ENCODE results near the gene UGT1A5. TPM values are rescaled to one million over a fixed set of nuclear protein-coding genes. Genes with fewer than 3 reads are reported as not detected.

The UGT1A5 gene
- total RNA-seq = not detected

DNA sequence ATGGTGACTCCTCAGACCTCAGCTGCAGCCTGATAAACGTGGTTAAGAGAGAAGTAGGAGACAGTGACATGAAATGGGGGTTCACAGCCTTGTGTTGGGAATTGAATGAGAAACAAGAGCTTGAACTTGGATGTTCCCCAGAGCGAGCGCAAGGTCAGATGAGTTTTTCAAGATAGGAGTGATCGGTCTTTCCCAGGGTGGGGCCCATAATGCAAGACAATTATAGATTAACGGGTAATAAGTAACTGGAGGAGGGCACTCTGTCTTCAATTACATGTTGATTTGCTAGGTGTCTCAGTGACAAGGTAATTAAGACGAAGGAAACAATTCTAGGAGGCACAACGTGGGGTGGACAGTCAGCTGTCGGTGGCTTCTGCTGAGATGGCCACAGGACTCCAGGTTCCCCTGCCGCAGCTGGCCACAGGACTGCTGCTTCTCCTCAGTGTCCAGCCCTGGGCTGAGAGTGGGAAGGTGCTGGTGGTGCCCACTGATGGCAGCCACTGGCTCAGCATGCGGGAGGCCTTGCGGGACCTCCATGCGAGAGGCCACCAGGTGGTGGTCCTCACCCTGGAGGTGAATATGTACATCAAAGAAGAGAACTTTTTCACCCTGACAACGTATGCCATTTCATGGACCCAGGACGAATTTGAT is at the start of gene UGT1A5:
Gene UGT1A5, plus strand, starts transcription at position 297 of the 651 bp plus-strand sequence. Its CDS starts 85 bp downstream, at position 382.
- DNase-seq = no peak
- ChIA-PET POLR2A (no interaction called here), CTCF (no interaction called here)
- Mint-ChIP-seq H3K4me1 (peaks cover 5% of the 10 kb centered on the region), H3K36me3 (ENCODE audit: low read depth) (no peaks in the 10 kb centered on the region), H3K27me3 (peaks cover 28% of the 10 kb centered on the region), H3K9me3 (no peaks in the 10 kb centered on the region), H3K4me3 (no peak within 1 kb of the TSS), H3K27ac (no peak within 1 kb of the TSS)

DNA sequence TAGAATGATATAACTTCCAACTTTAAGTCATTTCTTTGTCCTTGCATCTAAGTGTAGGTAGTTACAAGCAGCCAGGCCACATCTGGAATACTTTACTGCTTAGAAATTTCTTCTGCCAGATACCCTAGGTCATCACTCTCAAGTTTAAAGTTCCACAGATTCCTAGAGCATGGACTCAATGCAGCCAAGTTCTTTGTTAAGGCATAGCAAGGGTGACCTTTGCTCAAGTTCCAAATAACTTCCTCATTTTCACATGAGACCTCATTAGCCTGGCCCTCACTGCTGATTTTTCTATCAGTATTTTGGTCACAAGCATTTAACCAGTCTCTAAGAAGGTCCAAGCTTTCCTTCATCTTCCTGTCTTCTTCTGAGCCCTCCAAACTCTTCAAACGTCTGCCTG is 48.8 kb upstream of the UGT1A5 start:
- no peaks in the 10 kb centered on the region for H3K4me1 Mint-ChIP-seq
- POLR2A ChIA-PET = no interaction called here
- H3K36me3 Mint-ChIP-seq (ENCODE audit: low read depth) = no peaks in the 10 kb centered on the region
- H3K9me3 Mint-ChIP-seq = peaks cover 3% of the 10 kb centered on the region
- DNase-seq = no peak
- H3K27me3 Mint-ChIP-seq = peaks cover 42% of the 10 kb centered on the region
- H3K27ac Mint-ChIP-seq = no peak overlapping the region
- CTCF ChIA-PET = no interaction called here
- no peak overlapping the region for H3K4me3 Mint-ChIP-seq

- ChIA-PET CTCF (no interaction called here), POLR2A (no interaction called here)
- no peak for DNase-seq
- Mint-ChIP-seq H3K27ac (no peak overlapping the region), H3K4me1 (no peaks in the 10 kb centered on the region), H3K9me3 (peaks cover 3% of the 10 kb centered on the region), H3K36me3 (ENCODE audit: low read depth) (no peaks in the 10 kb centered on the region), H3K27me3 (peaks cover 20% of the 10 kb centered on the region), H3K4me3 (no peak overlapping the region)
Observed at GRCh38 chr2:233668605-233669260, 44.0 kb upstream of the UGT1A5 start.

- no peak within 1 kb of the TSS for H3K4me3 Mint-ChIP-seq
- no peak for DNase-seq
- no peaks in the 10 kb centered on the region for H3K36me3 Mint-ChIP-seq (ENCODE audit: low read depth)
- no peaks in the 10 kb centered on the region for H3K9me3 Mint-ChIP-seq
- H3K4me1 Mint-ChIP-seq = no peaks in the 10 kb centered on the region
- H3K27ac Mint-ChIP-seq = no peak within 1 kb of the TSS
- POLR2A ChIA-PET = no interaction called here
- CTCF ChIA-PET = no interaction called here
- H3K27me3 Mint-ChIP-seq = peaks cover 19% of the 10 kb centered on the region
Observed at GRCh38 chr2:233671290-233672161, 41.2 kb upstream of the UGT1A5 start, which contains the start of gene UGT1A9. TSS of gene UGT1A9 (plus strand) at chr2:233671898. CDS start at chr2:233671935, 37 bp downstream.

DNA sequence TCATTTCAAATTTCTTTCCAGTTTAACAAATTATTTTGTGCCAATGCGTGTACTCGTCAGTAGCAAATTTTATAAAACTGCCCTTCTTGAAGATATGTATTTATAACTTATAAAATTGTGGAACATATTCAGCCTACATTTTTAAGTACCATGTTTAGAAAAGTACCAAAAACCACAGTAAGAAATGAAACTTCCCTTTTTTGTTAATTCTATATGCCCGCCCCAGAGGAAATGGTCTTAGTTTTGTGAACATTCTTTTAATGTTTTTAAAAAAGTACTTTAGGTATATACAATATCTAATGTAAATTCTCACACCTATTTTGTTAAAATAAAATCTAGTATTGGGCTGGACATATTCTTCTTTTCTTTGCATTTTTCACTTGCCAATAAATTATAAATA is 39.8 kb upstream of the UGT1A5 start:
- Mint-ChIP-seq H3K4me1 (no peaks in the 10 kb centered on the region), H3K36me3 (ENCODE audit: low read depth) (no peaks in the 10 kb centered on the region), H3K27ac (no peak overlapping the region), H3K9me3 (no peaks in the 10 kb centered on the region), H3K27me3 (peaks cover 24% of the 10 kb centered on the region), H3K4me3 (no peak overlapping the region)
- CTCF ChIA-PET = no interaction called here
- POLR2A ChIA-PET = no interaction called here
- DNase-seq = no peak

- Mint-ChIP-seq H3K4me1 (no peaks in the 10 kb centered on the region), H3K4me3 (no peak overlapping the region), H3K27ac (no peak overlapping the region), H3K36me3 (ENCODE audit: low read depth) (no peaks in the 10 kb centered on the region), H3K27me3 (peaks cover 29% of the 10 kb centered on the region), H3K9me3 (no peaks in the 10 kb centered on the region)
- DNase-seq = no peak
- POLR2A ChIA-PET = no interaction called here
- CTCF ChIA-PET = no interaction called here
Observed at GRCh38 chr2:233673896-233674295, 38.8 kb upstream of the UGT1A5 start.

DNA sequence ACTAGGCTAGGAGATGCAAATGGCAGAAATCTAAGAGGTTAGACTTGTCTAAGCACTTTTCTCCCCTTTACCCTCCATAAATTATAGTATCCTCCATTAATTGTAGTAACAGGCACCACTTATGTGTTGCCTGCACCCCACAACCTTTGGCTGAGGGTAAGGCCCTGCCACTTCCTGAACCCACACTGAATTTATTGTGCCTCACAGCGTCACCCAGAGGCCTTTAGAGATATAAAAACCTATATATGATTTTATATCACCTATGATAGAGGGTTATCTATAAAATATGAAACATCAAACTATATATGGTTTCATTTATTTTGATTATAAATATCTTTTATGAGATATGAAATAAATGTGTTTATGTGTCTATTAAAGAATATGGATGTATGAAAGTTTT is 38.4 kb upstream of the UGT1A5 start:
- CTCF ChIA-PET = no interaction called here
- H3K27me3 Mint-ChIP-seq = peaks cover 32% of the 10 kb centered on the region

GRCh38 chr2:233674995-233675394 is 37.7 kb upstream of the UGT1A5 start:
- no peak for DNase-seq
- Mint-ChIP-seq H3K9me3 (no peaks in the 10 kb centered on the region), H3K27ac (no peak overlapping the region), H3K27me3 (peaks cover 31% of the 10 kb centered on the region), H3K4me3 (no peak overlapping the region), H3K4me1 (no peaks in the 10 kb centered on the region), H3K36me3 (ENCODE audit: low read depth) (no peaks in the 10 kb centered on the region)
- CTCF ChIA-PET = no interaction called here
- POLR2A ChIA-PET = no interaction called here

More for the DNA sequence above, 38.4 kb upstream of the UGT1A5 start:
- H3K9me3 Mint-ChIP-seq = no peaks in the 10 kb centered on the region
- H3K4me1 Mint-ChIP-seq = no peaks in the 10 kb centered on the region
- no peak overlapping the region for H3K27ac Mint-ChIP-seq
- no peaks in the 10 kb centered on the region for H3K36me3 Mint-ChIP-seq (ENCODE audit: low read depth)
- no peak overlapping the region for H3K4me3 Mint-ChIP-seq
- POLR2A ChIA-PET = no interaction called here
- DNase-seq = no peak

DNA sequence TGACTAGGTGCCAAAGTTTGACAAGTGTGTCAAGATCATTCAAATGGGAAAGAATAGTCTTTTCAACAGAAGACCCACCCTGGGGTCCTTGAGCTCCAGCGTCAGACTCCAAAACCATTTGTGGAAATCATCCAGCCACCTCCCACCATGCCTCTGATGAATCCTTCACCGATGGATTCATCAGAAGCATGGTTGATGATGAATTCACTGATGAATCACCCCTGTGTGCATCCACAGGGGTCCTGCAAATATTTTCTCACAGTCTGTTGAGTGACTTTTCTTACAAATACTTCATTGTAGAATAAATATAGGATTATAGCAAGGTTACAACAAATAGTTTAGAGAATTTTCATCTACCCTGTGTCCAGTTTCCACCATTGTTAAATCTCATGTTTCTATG is 36.7 kb upstream of the UGT1A5 start:
- Mint-ChIP-seq H3K36me3 (ENCODE audit: low read depth) (no peaks in the 10 kb centered on the region), H3K4me3 (no peak overlapping the region), H3K9me3 (no peaks in the 10 kb centered on the region), H3K27me3 (peaks cover 25% of the 10 kb centered on the region), H3K4me1 (no peaks in the 10 kb centered on the region), H3K27ac (no peak overlapping the region)
- ChIA-PET POLR2A (no interaction called here), CTCF (no interaction called here)
- no peak for DNase-seq

- CTCF ChIA-PET = no interaction called here
Observed at GRCh38 chr2:233679196-233679595, 33.5 kb upstream of the UGT1A5 start.

DNA sequence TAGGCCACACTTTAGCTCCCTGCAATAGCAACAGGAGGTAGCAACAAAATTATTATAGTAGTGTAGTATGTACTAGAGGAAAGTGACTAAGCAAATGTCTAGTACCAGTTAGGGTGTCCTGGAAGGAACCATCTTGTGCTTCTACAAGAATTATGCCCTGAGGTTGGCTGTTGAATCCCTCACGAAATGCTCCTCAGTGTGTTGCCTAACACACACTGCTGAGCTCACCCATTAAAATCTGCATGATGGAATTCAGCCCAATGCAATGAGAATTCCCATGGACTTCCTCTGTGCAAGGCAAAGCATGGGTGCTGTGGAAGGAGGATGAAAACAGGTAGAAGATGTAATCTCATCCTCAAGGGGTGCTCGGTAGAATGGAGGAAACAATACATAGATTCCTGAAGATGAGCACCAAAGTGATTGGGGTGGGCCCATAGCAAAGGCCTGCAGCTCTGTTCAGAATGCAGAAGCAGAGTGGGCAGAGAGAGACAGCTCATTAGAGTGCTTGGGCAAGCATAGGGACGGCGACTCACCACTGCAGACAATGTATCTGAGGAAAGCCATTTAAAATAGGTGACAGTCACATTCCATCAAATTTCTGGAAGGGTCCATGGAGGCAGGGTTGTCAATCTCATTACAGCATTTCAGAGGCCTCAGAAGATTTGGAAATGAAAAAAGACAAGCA is 32.2 kb upstream of the UGT1A5 start:
- Mint-ChIP-seq H3K36me3 (ENCODE audit: low read depth) (no peaks in the 10 kb centered on the region), H3K4me1 (no peaks in the 10 kb centered on the region), H3K27me3 (peaks cover 32% of the 10 kb centered on the region), H3K4me3 (no peak overlapping the region), H3K27ac (no peak overlapping the region), H3K9me3 (no peaks in the 10 kb centered on the region)
- ChIA-PET POLR2A (no interaction called here), CTCF (no interaction called here)
- no peak for DNase-seq

More at GRCh38 chr2:233679196-233679595, 33.5 kb upstream of the UGT1A5 start:
- Mint-ChIP-seq H3K9me3 (no peaks in the 10 kb centered on the region), H3K27ac (no peak overlapping the region), H3K4me1 (no peaks in the 10 kb centered on the region), H3K36me3 (ENCODE audit: low read depth) (no peaks in the 10 kb centered on the region), H3K4me3 (no peak overlapping the region), H3K27me3 (peaks cover 30% of the 10 kb centered on the region)
- POLR2A ChIA-PET = no interaction called here
- DNase-seq = no peak

GRCh38 chr2:233681521-233682099 is 31.1 kb upstream of the UGT1A5 start, which contains the start of gene UGT1A7:
TSS of gene UGT1A7 (plus strand) at chr2:233681901. CDS start at chr2:233681938, 37 bp downstream.
- Mint-ChIP-seq H3K4me1 (no peaks in the 10 kb centered on the region), H3K9me3 (no peaks in the 10 kb centered on the region), H3K27ac (no peak within 1 kb of the TSS), H3K27me3 (peaks cover 28% of the 10 kb centered on the region), H3K36me3 (ENCODE audit: low read depth) (no peaks in the 10 kb centered on the region), H3K4me3 (no peak within 1 kb of the TSS)
- DNase-seq = no peak
- CTCF ChIA-PET = no interaction called here
- POLR2A ChIA-PET = no interaction called here
